H9 (cell line): Measurements from ENCODE around the gene FBXO30. TPM values are rescaled to one million over a fixed set of nuclear protein-coding genes. Genes with fewer than 3 reads are reported as not detected.
A peak's percentile ranks its signal among the peaks of the same experiment; 100 is the strongest.

ENCODE experiments used
- DNase-seq: peaks from one replicate; pipeline ENCODE4 v3.0.0-alpha.2; 2017
- H2AFZ ChIP-seq: one replicate; pipeline ENCODE4 v1.6.1; 2013; ENCODE audit warnings: mild to moderate bottlenecking, low read length, control low read depth, moderate library complexity
- H2AK5ac ChIP-seq: 2 replicates; pipeline ENCODE4 v1.6.1; 2013; ENCODE audit warnings: low read length, control low read depth, mixed read lengths; ENCODE audit not compliant: insufficient read length
- H2BK120ac ChIP-seq: one replicate; pipeline ENCODE4 v1.6.1; 2013; ENCODE audit warnings: low read depth, mild to moderate bottlenecking, low read length, control low read depth, inconsistent platforms; ENCODE audit not compliant: poor library complexity, severe bottlenecking
- H2BK12ac ChIP-seq: 2 replicates; pipeline ENCODE4 v1.6.1; 2013; ENCODE audit warnings: low read length, control low read depth, mixed read lengths, low read depth; ENCODE audit not compliant: insufficient read length
- H2BK15ac ChIP-seq: 2 replicates; pipeline ENCODE4 v1.6.1; 2013; ENCODE audit warnings: low read depth, low read length, control low read depth
- H2BK20ac ChIP-seq: one replicate; pipeline ENCODE4 v1.6.1; 2013; ENCODE audit warnings: low read depth, mild to moderate bottlenecking, low read length, control low read depth, inconsistent platforms; ENCODE audit not compliant: poor library complexity, severe bottlenecking
- H2BK5ac ChIP-seq: 2 replicates; pipeline ENCODE4 v1.6.1; 2013; ENCODE audit warnings: low read length, control low read depth, mixed read lengths; ENCODE audit not compliant: insufficient read length
- H3K14ac ChIP-seq: 2 replicates; pipeline ENCODE4 v1.6.1; 2013; ENCODE audit warnings: low read length, control low read depth; ENCODE audit not compliant: insufficient read depth
- H3K18ac ChIP-seq: 2 replicates; pipeline ENCODE4 v1.6.1; 2013; ENCODE audit warnings: low read depth, mild to moderate bottlenecking, mixed read lengths, low read length, control low read depth; ENCODE audit not compliant: insufficient read length
- H3K23ac ChIP-seq: 2 replicates; pipeline ENCODE4 v1.6.1; 2013; ENCODE audit warnings: low read length, control low read depth, mixed read lengths, low read depth; ENCODE audit not compliant: insufficient read length
- H3K23me2 ChIP-seq: 2 replicates; pipeline ENCODE4 v1.6.1; 2013; ENCODE audit warnings: low read depth, mild to moderate bottlenecking, mixed read lengths, low read length, control low read depth; ENCODE audit not compliant: insufficient read length, poor library complexity, severe bottlenecking
- H3K27ac ChIP-seq: 2 replicates; pipeline ENCODE4 v1.5.1; 2013; ENCODE audit warnings: low read length, control low read depth, mixed read lengths, low read depth; ENCODE audit not compliant: insufficient read length
- H3K27me3 ChIP-seq: 2 replicates; pipeline ENCODE4 v1.6.1; 2013; ENCODE audit warnings: low read length, control low read depth, inconsistent platforms; ENCODE audit not compliant: insufficient read depth
- H3K4ac ChIP-seq: 2 replicates; pipeline ENCODE4 v1.6.1; 2013; ENCODE audit warnings: low read depth, mild to moderate bottlenecking, control low read depth, inconsistent platforms, low read length, moderate library complexity
- H3K4me1 ChIP-seq: 2 replicates; pipeline ENCODE4 v1.6.1; 2013; ENCODE audit warnings: low read length, control low read depth, inconsistent platforms; ENCODE audit not compliant: insufficient read depth
- H3K4me2 ChIP-seq: 2 replicates; pipeline ENCODE4 v1.6.1; 2013; ENCODE audit warnings: low read length, control low read depth, mixed read lengths; ENCODE audit not compliant: insufficient read length, insufficient read depth
- H3K56ac ChIP-seq: 2 replicates; pipeline ENCODE4 v1.6.1; 2013; ENCODE audit warnings: low read depth, mild to moderate bottlenecking, mixed read lengths, low read length, control low read depth; ENCODE audit not compliant: insufficient read length
- H3K79me1 ChIP-seq: 2 replicates; pipeline ENCODE4 v1.6.1; 2013; ENCODE audit warnings: low read depth, mild to moderate bottlenecking, moderate library complexity, low read length, control low read depth, inconsistent platforms; ENCODE audit not compliant: insufficient read depth, poor library complexity, severe bottlenecking
- H3K79me2 ChIP-seq: 2 replicates; pipeline ENCODE4 v1.6.1; 2013; ENCODE audit warnings: low read length, control low read depth, inconsistent platforms; ENCODE audit not compliant: insufficient read depth
- H3K9ac ChIP-seq: 2 replicates; pipeline ENCODE4 v1.6.1; 2013; ENCODE audit warnings: low read length, control low read depth, mixed read lengths; ENCODE audit not compliant: insufficient read length; ENCODE audit errors: extremely low read depth
- H3K9me3 ChIP-seq: one replicate; pipeline ENCODE4 v1.6.1; 2013; ENCODE audit warnings: low read depth, low read length, inconsistent platforms; ENCODE audit not compliant: control insufficient read depth
- H3T11ph ChIP-seq: one replicate; pipeline ENCODE4 v1.6.1; 2013; ENCODE audit warnings: mild to moderate bottlenecking, low read length, control low read depth, inconsistent platforms
- H4K20me1 ChIP-seq: one replicate; pipeline ENCODE4 v1.6.1; 2013; ENCODE audit not compliant: control insufficient read depth, insufficient read length, insufficient read depth
- H4K5ac ChIP-seq: 2 replicates; pipeline ENCODE4 v1.6.1; 2013; ENCODE audit warnings: low read depth, mild to moderate bottlenecking, mixed read lengths, low read length, control low read depth; ENCODE audit not compliant: insufficient read length
- H4K8ac ChIP-seq: replicated peaks from 2 replicates; pipeline ENCODE4 v1.6.1; 2013; ENCODE audit warnings: low read length, control low read depth, mixed read lengths, low read depth; ENCODE audit not compliant: insufficient read length
- H4K91ac ChIP-seq: 2 replicates; pipeline ENCODE4 v1.6.1; 2013; ENCODE audit warnings: low read depth, mild to moderate bottlenecking, moderate library complexity, mixed read lengths, low read length, control low read depth; ENCODE audit not compliant: insufficient read length
- H3K27ac Mint-ChIP-seq, 3 experiments: 2 replicates in 2 of 3; 3 replicates in 1 of 3; pipeline ENCODE4 v1.8.0; 2020 to 2021; ENCODE audit warnings: mixed read lengths in 3 of 3, mild to moderate bottlenecking in 1 of 3, moderate library complexity in 1 of 3
- H3K27me3 Mint-ChIP-seq: 2 replicates; pipeline ENCODE4 v1.8.0; 2021; ENCODE audit warnings: low read depth, mild to moderate bottlenecking, moderate library complexity, mixed read lengths
- H3K36me3 Mint-ChIP-seq, 3 experiments: 2 replicates in 2 of 3; 3 replicates in 1 of 3; pipeline ENCODE4 v1.8.0; 2020 to 2021; ENCODE audit warnings: low read depth in 3 of 3, mixed read lengths in 3 of 3; ENCODE audit not compliant: insufficient read depth in 1 of 3
- H3K4me1 Mint-ChIP-seq, 2 experiments: 2 replicates each; pipeline ENCODE4 v1.8.0; 2020; ENCODE audit warnings: mixed read lengths in 2 of 2
- H3K4me3 Mint-ChIP-seq, 2 experiments: 2 replicates in 1 of 2; 3 replicates in 1 of 2; pipeline ENCODE4 v1.8.0; 2020 to 2021; ENCODE audit warnings: mild to moderate bottlenecking in 2 of 2, mixed read lengths in 2 of 2, moderate library complexity in 1 of 2
- H3K9me3 Mint-ChIP-seq, 2 experiments: 2 replicates in 1 of 2; 3 replicates in 1 of 2; pipeline ENCODE4 v1.8.0; 2020; ENCODE audit warnings: mild to moderate bottlenecking in 2 of 2, mixed read lengths in 2 of 2, moderate library complexity in 1 of 2
- WGBS: extraction: QIAGEN DNeasy Blood & Tissue Kit; methylation state at CpG from one replicate; pipeline ENCODE4 v1.1.7; 2013; ENCODE audit warnings: missing lambda C conversion rate, low lambda C conversion rate, mixed read lengths; ENCODE audit not compliant: insufficient read length; ENCODE audit errors: extremely low coverage; 5-methylcytosine and 5-hydroxymethylcytosine counted together
- total RNA-seq: library from RNA; stranded (reverse); gene quantifications from 2 replicates; pipeline ENCODE4 v1.2.1, GENCODE V29; 2021
- TF ChIP-seq, protein P1 (sequence below): fragments of 200-600 bp; sonication (generic); conservative IDR thresholded peaks from 3 replicates; pipeline ENCODE4 v1.8.0; 2021; ENCODE audit warnings: antibody characterized with exemption, mild to moderate bottlenecking

The FBXO30 gene
- total RNA-seq, 1 experiment from 2014 or later: 16.9 TPM

DNA sequence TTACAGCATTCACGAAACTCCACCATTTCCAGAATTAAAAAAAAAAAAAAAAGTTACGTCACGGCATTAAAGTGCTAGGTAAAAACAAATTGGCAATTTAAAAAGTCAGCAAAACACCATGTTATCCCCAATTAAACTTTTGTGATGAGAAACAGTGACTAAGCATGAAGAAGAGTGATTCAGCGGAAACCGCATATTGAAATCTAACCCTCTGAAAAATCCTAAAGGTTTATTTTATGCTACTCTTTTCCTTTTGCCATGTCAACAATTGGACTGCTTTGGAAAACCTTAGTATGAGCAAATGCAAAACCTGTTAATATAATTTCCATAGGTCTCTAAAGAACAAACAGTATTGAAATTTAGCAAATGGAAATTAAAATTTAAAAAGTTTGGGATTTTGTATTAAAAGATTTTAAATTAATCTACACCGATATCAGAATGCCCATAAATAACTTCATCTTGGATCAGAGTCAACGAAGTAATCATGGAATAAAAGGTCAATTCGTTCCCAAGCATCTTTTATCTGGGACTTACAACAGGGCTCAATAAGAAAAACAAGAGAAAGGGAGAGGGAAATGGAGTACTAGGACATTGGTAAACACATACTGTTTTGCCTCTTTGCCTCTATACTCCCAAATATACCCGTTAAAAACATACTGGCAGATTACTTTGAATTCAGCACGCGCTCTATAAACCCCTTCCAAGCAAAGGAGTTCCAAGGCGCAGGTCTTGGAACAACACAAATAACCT, 1.1 kb downstream of the FBXO30 start:
- H3K4ac ChIP-seq: no peak overlapping the region; the same call in 1 of the 2 replicates

More for the DNA sequence above, 1.1 kb downstream of the FBXO30 start:
- Histone ChIP-seq H3K14ac (no peak overlapping the region), H2BK20ac (no peak overlapping the region), H3K4me1 (no peaks in the 10 kb centered on the region; the same call in 1 of the 2 replicates), H3K23me2 (peaks cover 6% of the 10 kb centered on the region), H3K79me2 (peaks cover 20% of the 10 kb centered on the region; the same call in 1 of the 2 replicates), H4K5ac (peak overlapping the region; percentile 98), H3K56ac (no peak overlapping the region), H2AK5ac (no peak overlapping the region), H3K27ac (peak overlapping the region; percentile 94), H3K27me3 (no peaks in the 10 kb centered on the region), H3K9ac (peak overlapping the region; percentile 99), H2BK120ac (no peak overlapping the region), H2BK15ac (no peak overlapping the region), H2AFZ (no peak overlapping the region), H2BK5ac (peak overlapping the region; percentile 88), H3K9me3 (no peaks in the 10 kb centered on the region), H4K91ac (no peak overlapping the region), H3K4me2 (peak overlapping the region; percentile 98), H4K20me1 (no peaks in the 10 kb centered on the region), H3T11ph (no peak overlapping the region), H4K8ac (no peak overlapping the region), H2BK12ac (peak overlapping the region; percentile 55), H3K79me1 (no peaks in the 10 kb centered on the region), H3K18ac (peak overlapping the region; percentile 84), H3K23ac (no peak overlapping the region)
- TF ChIP-seq, protein P1, sequence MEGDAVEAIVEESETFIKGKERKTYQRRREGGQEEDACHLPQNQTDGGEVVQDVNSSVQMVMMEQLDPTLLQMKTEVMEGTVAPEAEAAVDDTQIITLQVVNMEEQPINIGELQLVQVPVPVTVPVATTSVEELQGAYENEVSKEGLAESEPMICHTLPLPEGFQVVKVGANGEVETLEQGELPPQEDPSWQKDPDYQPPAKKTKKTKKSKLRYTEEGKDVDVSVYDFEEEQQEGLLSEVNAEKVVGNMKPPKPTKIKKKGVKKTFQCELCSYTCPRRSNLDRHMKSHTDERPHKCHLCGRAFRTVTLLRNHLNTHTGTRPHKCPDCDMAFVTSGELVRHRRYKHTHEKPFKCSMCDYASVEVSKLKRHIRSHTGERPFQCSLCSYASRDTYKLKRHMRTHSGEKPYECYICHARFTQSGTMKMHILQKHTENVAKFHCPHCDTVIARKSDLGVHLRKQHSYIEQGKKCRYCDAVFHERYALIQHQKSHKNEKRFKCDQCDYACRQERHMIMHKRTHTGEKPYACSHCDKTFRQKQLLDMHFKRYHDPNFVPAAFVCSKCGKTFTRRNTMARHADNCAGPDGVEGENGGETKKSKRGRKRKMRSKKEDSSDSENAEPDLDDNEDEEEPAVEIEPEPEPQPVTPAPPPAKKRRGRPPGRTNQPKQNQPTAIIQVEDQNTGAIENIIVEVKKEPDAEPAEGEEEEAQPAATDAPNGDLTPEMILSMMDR: no peak
- Mint-ChIP-seq H3K27ac (peak overlapping the region; percentile 88 to 96 (median 93)), H3K4me1 (peaks cover 31 to 41% of the 10 kb centered on the region in 2 experiments), H3K9me3 (no peaks in the 10 kb centered on the region), H3K36me3 (peaks cover 0 to 13% (median 0%) of the 10 kb centered on the region in 3 experiments; a peak in 2 of 7 replicates), H3K27me3 (no peaks in the 10 kb centered on the region), H3K4me3 (peak overlapping the region; percentile 85 to 89)
- WGBS: no CpG with 5 or more reads among the region's 12 CpGs
- DNase-seq: no peak
